Erythroblast (primary cell): ENCODE results near the gene MEX3C.

Source experiments
- DNase-seq, 2 experiments: peaks; one replicate each; lab custom pipeline; 2025; lab: John Stamatoyannopoulos, UW
- GATA1 ChIP-seq: IDR thresholded peaks from 2 replicates; pipeline ENCODE4 v1.6.1; 2011; ENCODE audit warnings: low read depth, mild to moderate bottlenecking, control low read depth, low read length, moderate library complexity
- POLR2A ChIP-seq: IDR thresholded peaks from 2 replicates; pipeline ENCODE4 v1.6.1; 2011; ENCODE audit warnings: mild to moderate bottlenecking, low read length

MEX3C gene

GRCh38 chr18:51182824-51183223 lies 14.7 kb downstream of the MEX3C start:
- no peak for DNase-seq
- TF ChIP-seq POLR2A (no peak), GATA1 (no peak)

DNA sequence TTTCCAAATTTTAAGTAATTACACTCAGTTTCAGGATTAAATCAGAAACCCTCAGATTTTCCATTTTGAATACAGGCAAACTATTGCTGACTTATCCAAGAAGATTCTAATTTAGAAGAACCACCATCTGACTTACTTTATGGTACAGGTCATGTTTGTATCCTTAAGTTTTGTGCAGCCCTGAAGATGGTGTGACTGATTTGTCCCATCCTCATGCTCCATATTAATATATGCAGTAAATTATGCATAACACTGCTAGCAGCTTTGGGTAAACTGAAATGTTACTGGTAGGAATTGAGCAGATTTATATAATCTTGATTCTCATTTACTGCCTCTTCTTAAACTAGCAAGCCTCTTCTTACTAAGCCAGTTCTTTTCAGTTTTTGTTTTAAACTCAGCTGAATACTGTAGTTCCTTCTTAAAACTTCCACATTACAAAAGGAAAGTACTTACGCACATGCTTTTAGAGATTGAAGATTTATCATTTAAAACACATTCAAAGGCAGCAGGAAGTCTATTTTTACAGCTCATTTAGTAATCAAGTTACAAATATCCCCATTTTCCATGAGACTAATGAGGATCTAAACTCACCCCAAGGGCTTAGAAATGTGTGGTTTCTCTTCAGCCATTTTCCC lies 25.7 kb downstream of the MEX3C start:
- DNase-seq: no peak

DNA sequence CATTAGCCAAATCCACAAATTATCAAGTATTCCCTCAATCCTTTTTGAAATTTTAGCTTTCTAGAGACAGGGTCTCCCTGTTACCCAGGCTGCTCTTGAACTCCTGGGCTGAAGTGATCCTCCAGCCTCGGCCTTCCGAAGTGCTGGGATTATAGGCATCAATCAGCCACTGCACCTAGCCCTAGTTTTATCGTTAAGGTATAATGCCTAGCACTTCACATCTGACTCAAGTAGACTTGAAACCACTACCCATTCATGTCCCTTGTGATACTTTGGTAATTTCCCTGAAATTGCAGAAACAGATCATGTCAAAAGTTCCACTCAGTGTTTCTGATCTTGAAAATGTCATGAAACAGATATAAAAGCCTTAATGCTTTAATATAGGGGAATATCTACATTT lies 26.3 kb downstream of the MEX3C start:
- TF ChIP-seq POLR2A (no peak), GATA1 (no peak)
- no peak for DNase-seq

More for the DNA sequence above, 25.7 kb downstream of the MEX3C start:
- TF ChIP-seq POLR2A: no peak
- TF ChIP-seq GATA1: no peak

DNA sequence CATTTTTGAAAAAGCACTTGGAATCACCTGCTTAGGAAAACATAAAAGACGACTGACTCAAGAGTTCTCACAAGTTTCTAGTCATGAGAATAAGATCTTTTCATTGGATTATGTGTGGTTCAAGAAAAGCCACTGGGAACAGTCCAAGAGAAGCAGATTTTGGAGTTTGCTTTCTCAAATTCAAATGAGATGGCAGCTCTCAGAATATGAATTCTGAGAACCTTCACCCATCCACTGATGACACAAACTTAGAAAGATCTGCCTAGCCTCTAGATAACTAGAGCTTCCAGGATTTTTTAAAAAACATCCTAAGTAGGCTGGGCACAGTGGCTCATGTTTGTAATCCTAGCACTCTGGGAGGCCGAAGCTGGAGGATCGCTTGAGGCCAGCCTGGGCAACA lies 26.8 kb downstream of the MEX3C start:
- DNase-seq: no peak
- TF ChIP-seq GATA1 (no peak), POLR2A (no peak)

- DNase-seq: no peak
- TF ChIP-seq GATA1 (no peak), POLR2A (no peak)
Measured at GRCh38 chr18:51169731-51170130, 27.8 kb downstream of the MEX3C start.

DNA sequence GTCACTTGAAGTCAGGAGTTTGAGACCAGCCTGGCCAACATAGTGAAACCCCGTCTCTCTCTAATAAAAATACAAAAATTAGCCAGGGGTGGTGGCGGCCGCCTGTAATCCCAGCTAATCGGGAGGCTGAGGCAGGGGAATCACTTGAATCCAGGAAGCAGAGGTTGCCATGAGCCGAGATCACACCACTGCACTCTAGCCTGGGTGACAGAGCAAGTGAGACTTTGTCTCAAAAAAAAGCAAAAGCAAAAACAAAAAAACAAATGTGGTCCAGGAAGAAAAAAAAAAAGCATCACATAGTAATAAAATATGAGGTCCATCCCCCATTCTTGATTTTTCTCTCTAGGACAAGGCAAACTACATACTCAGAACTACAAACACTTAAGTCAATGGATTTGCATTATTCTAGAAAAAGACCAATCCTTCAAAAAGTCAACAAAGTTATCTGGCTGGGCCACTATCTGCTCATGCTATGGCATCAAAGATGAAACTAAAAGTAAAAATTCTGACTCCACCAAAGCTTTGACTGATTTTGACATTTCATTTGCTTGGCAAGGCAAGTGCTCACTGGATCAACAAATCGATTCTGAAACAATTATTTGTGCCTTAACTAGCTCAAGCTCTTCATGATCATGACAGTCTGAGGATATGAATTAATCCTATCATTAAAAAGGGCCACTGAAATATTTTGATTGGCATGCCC lies 28.4 kb downstream of the MEX3C start:
- no peak for TF ChIP-seq GATA1
- no peak for DNase-seq

- DNase-seq: peak; percentile 19 to 23
- TF ChIP-seq POLR2A: no peak
- no peak for TF ChIP-seq GATA1
Measured at GRCh38 chr18:51168026-51168742, 29.3 kb downstream of the MEX3C start.

DNA sequence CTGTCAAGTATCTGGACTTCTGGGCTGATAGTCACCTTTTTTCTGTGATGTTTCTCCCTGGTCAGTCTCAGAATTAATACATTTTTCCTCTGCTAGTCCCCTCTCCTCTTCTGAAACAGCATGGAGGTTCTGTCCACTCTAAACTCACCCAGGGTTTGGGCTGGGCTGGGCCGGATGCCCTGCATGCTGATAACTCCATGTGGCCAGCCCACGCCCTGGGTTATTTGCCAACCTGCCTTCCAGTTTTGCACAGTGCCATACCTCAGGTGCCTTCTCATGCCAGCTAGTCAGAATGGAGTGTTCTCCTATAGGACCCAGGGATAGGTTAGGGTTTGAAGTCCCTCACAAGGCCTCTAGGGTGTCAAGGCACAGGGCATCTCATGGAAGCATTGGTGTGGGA lies 32.2 kb downstream of the MEX3C start:
- no peak for TF ChIP-seq POLR2A
- TF ChIP-seq GATA1: no peak

DNA sequence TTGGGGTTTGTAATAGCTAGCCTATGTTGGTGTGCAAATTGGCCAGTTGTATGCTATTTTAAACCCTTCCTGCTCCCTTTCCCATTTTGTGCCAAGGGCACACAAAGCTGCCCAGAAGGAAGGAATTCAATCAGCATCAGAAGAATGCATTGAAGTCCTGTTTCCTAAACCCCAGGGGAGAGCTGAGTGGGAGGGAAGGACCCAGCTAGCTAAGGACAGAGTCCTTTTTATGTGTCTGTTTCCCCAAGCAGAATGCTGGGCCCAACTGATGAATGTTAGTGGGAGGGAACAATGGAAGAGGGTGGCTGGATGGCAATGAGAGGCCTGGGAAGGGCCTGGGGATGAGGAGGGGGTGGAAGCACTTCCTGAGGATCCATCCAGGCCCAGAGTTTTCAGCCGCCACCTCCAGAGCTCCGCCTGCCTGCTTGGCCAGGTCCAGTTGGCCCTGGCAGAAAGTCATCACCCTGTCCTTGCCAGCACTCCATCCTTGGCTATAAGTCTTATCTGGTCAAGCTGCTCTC lies 32.7 kb downstream of the MEX3C start:
- no peak for TF ChIP-seq GATA1
- TF ChIP-seq POLR2A: no peak
- no peak for DNase-seq

More for the DNA sequence above, 32.2 kb downstream of the MEX3C start:
- DNase-seq: no peak

DNA sequence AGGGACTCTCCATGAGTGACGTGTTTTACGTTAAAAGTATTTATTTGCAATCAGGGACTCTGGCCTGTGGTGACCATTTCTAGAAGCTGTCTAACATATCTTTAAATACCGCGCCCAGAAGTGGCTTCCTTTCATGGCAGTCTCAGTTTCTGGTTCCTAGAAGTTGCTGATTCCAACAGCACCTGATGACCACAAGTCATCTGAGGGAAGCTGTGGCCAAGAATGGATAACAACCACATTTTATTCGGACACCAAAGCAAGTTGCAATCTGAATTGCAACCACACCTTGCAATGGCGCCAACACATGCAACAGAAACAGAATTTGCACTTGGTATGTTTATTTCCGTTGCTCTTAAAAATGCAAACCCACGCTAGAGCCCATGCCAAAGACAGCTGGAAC lies 33.1 kb downstream of the MEX3C start:
- TF ChIP-seq GATA1 (no peak), POLR2A (no peak)
- DNase-seq: no peak

GRCh38 chr18:51163543-51163942 lies 33.9 kb downstream of the MEX3C start:
- no peak for DNase-seq
- TF ChIP-seq POLR2A (no peak), GATA1 (no peak)

DNA sequence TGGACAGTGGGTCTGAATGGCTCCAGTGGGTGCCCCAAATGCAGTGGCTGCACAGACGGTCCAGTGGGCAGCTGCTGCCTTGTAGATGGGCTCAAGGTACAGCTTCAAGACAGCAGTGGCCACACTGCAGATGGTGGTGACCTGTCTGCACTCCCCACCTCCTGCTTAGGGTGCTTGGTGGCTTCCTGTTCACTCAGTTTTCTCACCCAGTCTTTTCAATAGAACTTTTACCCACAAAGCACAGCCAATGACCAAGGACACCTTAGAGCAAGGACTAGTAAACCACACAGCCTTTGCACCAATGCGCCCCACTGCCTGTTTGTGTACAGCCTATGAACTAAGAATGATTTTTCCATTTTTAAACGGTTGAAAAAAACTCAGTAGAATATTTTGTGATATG lies 34.9 kb downstream of the MEX3C start:
- no peak for DNase-seq
- no peak for TF ChIP-seq GATA1
- TF ChIP-seq POLR2A: no peak

GRCh38 chr18:51160646-51161045 lies 36.8 kb downstream of the MEX3C start:
- TF ChIP-seq POLR2A (no peak), GATA1 (no peak)
- no peak for DNase-seq

- TF ChIP-seq GATA1 (no peak), POLR2A (no peak)
- DNase-seq: peak in 1 of 2 experiments; percentile 25
Measured at GRCh38 chr18:51157215-51157614, 40.3 kb downstream of the MEX3C start.
